LNCaP clone FGC (cell line): Measurements from ENCODE around the gene CAPN10.
A peak's percentile ranks its signal among the peaks of the same experiment; 100 is the strongest.

ENCODE experiments used
- DNase-seq: peaks from one replicate; pipeline ENCODE4 v3.0.0-alpha.2; 2011; ENCODE audit warnings: low read depth
- H3K4me3 ChIP-seq: 2 replicates; pipeline ENCODE4 v1.5.1; 2011; ENCODE audit warnings: mild to moderate bottlenecking, low read depth, low read length, control low read depth
- CTCF ChIP-seq: IDR thresholded peaks from 2 replicates; pipeline ENCODE4 v1.5.1; 2012; ENCODE audit warnings: mild to moderate bottlenecking; ENCODE audit not compliant: control insufficient read depth, insufficient read depth; ENCODE audit errors: extremely low read depth

CAPN10 gene

DNA sequence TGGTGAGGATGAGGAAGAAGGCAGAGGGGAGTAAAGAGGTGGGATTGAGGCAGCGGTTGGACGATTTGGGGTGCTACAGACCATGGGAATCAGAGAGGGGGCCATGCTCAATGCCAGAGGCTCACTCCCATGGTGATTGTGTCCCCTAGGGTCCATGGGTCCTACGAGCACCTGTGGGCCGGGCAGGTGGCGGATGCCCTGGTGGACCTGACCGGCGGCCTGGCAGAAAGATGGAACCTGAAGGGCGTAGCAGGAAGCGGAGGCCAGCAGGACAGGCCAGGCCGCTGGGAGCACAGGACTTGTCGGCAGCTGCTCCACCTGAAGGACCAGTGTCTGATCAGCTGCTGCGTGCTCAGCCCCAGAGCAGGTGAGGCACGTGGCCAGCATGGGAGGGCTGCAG, 5.2 kb downstream of the CAPN10 start:
- H3K4me3 ChIP-seq: no peak overlapping the region
- TF ChIP-seq CTCF: no peak
- no peak for DNase-seq

DNA sequence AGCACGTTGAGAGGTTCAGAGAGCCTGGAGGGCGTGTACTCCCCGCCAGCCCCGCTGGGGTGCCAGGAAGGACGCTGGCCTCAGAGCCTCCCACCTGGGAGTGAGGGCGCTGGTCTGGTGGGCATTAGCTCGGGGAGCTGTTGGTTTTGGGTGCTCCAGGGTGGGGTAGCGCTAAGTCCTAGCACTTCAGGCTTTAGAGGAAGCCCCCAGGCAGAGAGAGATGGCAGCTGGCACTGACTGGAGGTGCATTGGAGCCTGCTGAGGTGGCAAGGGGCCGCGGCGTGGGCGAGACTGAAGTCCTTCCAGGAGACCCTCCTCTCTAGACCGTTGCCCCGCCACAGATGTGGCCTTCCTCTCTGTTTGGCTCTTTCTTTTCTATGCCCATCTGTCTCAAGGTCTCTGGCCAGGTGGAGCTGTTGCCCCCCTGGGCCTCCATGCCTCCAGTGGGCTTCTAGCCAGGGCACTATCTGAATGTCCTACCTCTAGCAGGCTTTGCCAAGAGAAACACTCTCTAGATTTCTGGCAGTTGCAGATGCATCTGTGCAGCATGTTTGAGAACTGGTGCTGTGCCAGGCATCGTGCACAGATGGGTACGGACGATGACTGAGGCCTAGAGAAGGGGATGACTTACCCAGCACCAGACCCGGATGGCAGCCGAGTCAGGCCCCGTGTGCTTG, 6.6 kb downstream of the CAPN10 start:
- H3K4me3 ChIP-seq: no peak overlapping the region
- TF ChIP-seq CTCF: no peak
- peak; percentile 34 for DNase-seq

- TF ChIP-seq CTCF: no peak
- DNase-seq: no peak
- no peak overlapping the region for H3K4me3 ChIP-seq
Measured at GRCh38 chr2:240593703-240594451, 7.3 kb downstream of the CAPN10 start.

DNA sequence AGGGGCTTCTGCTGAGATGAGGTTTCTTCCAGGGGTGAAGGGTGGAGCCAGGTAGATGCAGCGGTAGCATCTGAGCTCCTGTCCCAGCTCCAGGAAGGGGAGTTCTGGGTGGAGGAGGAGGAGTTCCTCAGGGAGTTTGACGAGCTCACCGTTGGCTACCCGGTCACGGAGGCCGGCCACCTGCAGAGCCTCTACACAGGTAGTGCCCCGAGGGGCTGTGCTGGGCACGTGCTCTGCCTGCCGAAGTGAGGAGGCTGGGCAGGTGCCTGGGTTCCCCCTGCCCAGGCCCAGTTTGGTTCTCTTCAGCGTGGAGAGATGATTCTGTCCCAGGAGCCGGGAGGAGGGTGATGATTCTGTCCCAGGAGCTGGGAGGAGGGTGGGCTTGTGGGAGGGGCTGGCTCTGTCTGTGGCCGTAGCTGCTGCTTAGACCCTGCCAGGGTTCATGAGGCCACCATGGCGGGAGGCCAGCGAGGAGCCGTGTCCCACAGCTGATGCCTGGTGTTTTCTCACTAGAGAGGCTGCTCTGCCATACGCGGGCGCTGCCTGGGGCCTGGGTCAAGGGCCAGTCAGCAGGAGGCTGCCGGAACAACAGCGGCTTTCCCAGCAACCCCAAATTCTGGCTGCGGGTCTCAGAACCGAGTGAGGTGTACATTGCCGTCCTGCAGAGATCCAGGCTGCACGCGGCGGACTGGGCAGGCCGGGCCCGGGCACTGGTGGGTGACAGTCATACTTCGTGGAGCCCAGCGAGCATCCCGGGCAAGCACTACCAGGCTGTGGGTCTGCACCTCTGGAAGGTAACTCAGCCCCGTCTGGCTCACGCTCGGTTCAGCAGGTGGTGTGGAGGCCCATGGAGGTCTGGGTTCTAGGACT, 8.2 kb downstream of the CAPN10 start:
- no peak overlapping the region for H3K4me3 ChIP-seq
- TF ChIP-seq CTCF: no peak
- no peak for DNase-seq

DNA sequence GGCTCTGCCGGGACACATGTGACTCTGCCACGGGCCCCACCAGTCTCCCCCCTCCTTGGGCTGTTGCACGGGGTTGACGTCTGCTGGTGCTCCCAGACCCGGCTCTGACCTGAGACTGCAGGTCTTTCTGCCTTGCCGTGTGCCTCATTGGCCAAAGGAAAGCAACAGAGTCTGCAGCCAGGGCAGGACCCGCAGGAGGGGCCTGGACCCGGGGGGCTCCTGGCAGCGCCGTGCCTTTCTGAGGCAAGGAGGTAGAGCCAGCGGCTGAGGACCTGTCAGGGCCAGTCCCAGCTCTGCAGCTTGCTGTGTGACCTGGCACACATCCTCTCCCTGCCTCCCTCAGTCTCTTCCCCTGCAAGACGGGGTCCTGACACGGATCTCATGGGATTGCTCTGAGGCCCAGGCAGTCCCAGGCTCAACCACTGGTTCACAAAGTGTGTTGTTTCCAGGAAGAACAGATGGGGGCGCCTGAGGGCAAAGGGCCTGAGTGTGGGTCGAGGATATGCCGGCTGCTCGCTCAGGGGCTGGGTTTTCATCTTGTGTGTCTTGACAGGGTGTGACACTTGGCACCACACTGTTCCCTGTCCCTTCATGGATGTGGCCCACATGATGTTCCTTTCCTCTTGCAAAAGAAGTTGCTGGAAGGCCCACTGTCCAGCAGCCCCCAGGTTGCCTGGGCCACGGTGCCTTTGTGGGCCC, 9.0 kb downstream of the CAPN10 start:
- peak; percentile 27; the same call in 1 of the 2 replicates for TF ChIP-seq CTCF
- no peak for DNase-seq
- H3K4me3 ChIP-seq: no peak overlapping the region

- DNase-seq: no peak
- TF ChIP-seq CTCF: no peak
- no peak overlapping the region for H3K4me3 ChIP-seq
Measured at GRCh38 chr2:240596080-240596460, 9.5 kb downstream of the CAPN10 start.
